Measurements from ENCODE around the gene TRPM7. TPM values are rescaled to one million over a fixed set of nuclear protein-coding genes. Genes with fewer than 3 reads are reported as not detected.

TRPM7 gene
- total and polyA plus RNA-seq, 9 of the 15 experiments (the other 6 are each of a cell fraction or from before 2014, with no cell fraction given): 12.3 to 59.2 (median 31.5) TPM

- TF ChIP-seq ZBTB40 (IDR thresholded peaks at IDR 0.05): peak; percentile 53; the same call in 1 of the 2 replicates
- TF ChIP-seq ZBTB40 (CRISPR knock-in tag; IDR thresholded peaks at IDR 0.05): no peak
- TF ChIP-seq CBX5 (IDR thresholded peaks at IDR 0.05; ENCODE audit: borderline replicate concordance, low read depth): no peak
- no peak for TF ChIP-seq MYBL2 (IDR thresholded peaks at IDR 0.05; ENCODE audit: low read depth)
- TF ChIP-seq MYBL2 (CRISPR knock-in tag; IDR thresholded peaks at IDR 0.05; ENCODE audit: borderline replicate concordance): no peak
- TF ChIP-seq LCOR (CRISPR knock-in tag; IDR thresholded peaks at IDR 0.05): no peak
- TF ChIP-seq, protein P1, sequence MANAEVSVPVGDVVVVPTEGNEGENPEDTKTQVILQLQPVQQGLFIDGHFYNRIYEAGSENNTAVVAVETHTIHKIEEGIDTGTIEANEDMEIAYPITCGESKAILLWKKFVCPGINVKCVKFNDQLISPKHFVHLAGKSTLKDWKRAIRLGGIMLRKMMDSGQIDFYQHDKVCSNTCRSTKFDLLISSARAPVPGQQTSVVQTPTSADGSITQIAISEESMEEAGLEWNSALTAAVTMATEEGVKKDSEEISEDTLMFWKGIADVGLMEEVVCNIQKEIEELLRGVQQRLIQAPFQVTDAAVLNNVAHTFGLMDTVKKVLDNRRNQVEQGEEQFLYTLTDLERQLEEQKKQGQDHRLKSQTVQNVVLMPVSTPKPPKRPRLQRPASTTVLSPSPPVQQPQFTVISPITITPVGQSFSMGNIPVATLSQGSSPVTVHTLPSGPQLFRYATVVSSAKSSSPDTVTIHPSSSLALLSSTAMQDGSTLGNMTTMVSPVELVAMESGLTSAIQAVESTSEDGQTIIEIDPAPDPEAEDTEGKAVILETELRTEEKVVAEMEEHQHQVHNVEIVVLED (CRISPR knock-in tag; IDR thresholded peaks at IDR 0.05): no peak
- TF ChIP-seq RFX5 (IDR thresholded peaks at IDR 0.05; ENCODE audit: low read depth, low read length): no peak
- TF ChIP-seq ZNF431 (CRISPR knock-in tag; IDR thresholded peaks at IDR 0.05): no peak
- no peak for TF ChIP-seq MTA3 (IDR thresholded peaks at IDR 0.05; ENCODE audit: borderline replicate concordance)
- TF ChIP-seq NCOA1 (IDR thresholded peaks at IDR 0.05; ENCODE audit: low read depth): no peak
- peak; percentile 53; the same call in 1 of the 2 replicates for TF ChIP-seq EP300 (IDR thresholded peaks at IDR 0.05; ENCODE audit: low read length)
- no peak for TF ChIP-seq ZNF140 (CRISPR knock-in tag; IDR thresholded peaks at IDR 0.05)
- TF ChIP-seq GABPB1 (CRISPR knock-in tag; IDR thresholded peaks at IDR 0.05): no peak
- TF ChIP-seq ZNF175 (CRISPR knock-in tag; IDR thresholded peaks at IDR 0.05; ENCODE audit: low read depth): no peak
- TF ChIP-seq, protein P2, sequence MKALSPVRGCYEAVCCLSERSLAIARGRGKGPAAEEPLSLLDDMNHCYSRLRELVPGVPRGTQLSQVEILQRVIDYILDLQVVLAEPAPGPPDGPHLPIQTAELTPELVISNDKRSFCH (CRISPR knock-in tag; IDR thresholded peaks at IDR 0.05): no peak
- TF ChIP-seq, protein P2 (tag; IDR thresholded peaks at IDR 0.05): no peak
- TF ChIP-seq ZNF146 (CRISPR knock-in tag; IDR thresholded peaks at IDR 0.05; ENCODE audit: unreplicated experiment): no peak
- no peak for TF ChIP-seq DMBX1 (CRISPR knock-in tag; IDR thresholded peaks at IDR 0.05; ENCODE audit: borderline replicate concordance)
- no peak for TF ChIP-seq MAFG (tag; conservative IDR thresholded peaks at IDR 0.05)
- TF ChIP-seq ZNF384 (IDR thresholded peaks at IDR 0.05; ENCODE audit: low read depth, low read length): no peak
Measured at GRCh38 chr15:50593761-50594160, 92.8 kb downstream of the TRPM7 start (continued).
